ENCODE measurements around the gene MYO1E.

DNA sequence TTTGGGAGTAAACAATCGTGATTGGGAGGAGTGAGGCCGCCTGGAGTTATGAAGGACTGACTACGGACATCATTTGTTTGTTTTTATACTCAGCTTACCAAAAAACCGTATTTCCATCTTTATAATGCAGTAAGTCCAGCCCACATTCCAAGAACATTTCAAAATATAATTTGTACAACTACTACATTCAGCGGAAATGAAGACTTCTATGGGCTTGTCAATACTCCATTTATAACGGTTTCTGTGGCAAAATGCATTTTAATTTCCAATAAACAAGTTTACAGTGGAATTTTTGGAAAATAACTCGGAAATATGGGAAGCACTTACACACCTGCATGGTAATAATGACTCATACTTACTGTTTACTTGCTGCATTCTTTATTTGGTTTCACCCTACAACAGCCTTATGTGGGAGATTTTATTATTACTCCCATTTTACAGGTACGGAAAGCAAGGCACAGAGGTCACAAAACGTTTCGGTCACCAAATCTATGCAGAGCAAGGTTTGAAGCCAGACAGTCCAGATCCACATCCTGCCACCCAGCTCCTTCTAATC, 103.7 kb downstream of the MYO1E start:
- no peak for TF ChIP-seq POLR2AphosphoS5 (IDR thresholded peaks at IDR 0.05)
- TF ChIP-seq, protein P1, sequence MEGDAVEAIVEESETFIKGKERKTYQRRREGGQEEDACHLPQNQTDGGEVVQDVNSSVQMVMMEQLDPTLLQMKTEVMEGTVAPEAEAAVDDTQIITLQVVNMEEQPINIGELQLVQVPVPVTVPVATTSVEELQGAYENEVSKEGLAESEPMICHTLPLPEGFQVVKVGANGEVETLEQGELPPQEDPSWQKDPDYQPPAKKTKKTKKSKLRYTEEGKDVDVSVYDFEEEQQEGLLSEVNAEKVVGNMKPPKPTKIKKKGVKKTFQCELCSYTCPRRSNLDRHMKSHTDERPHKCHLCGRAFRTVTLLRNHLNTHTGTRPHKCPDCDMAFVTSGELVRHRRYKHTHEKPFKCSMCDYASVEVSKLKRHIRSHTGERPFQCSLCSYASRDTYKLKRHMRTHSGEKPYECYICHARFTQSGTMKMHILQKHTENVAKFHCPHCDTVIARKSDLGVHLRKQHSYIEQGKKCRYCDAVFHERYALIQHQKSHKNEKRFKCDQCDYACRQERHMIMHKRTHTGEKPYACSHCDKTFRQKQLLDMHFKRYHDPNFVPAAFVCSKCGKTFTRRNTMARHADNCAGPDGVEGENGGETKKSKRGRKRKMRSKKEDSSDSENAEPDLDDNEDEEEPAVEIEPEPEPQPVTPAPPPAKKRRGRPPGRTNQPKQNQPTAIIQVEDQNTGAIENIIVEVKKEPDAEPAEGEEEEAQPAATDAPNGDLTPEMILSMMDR (IDR thresholded peaks at IDR 0.05), result no peak
- TF ChIP-seq POLR2A (IDR thresholded peaks at IDR 0.05), result no peak

Data from sigmoid colon (tissue), 4 donors.